H9 (cell line): ENCODE data around the gene PLCXD3. TPM values are rescaled to one million over a fixed set of nuclear protein-coding genes. Genes with fewer than 3 reads are reported as not detected.

Experiments used
- DNase-seq: peaks from one replicate; pipeline ENCODE4 v3.0.0-alpha.2; 2017
- H2AFZ ChIP-seq: one replicate; pipeline ENCODE4 v1.6.1; 2013; ENCODE audit warnings: mild to moderate bottlenecking, low read length, control low read depth, moderate library complexity
- H2AK5ac ChIP-seq: 2 replicates; pipeline ENCODE4 v1.6.1; 2013; ENCODE audit warnings: low read length, control low read depth, mixed read lengths; ENCODE audit not compliant: insufficient read length
- H2BK120ac ChIP-seq: one replicate; pipeline ENCODE4 v1.6.1; 2013; ENCODE audit warnings: low read depth, mild to moderate bottlenecking, low read length, control low read depth, inconsistent platforms; ENCODE audit not compliant: poor library complexity, severe bottlenecking
- H2BK12ac ChIP-seq: 2 replicates; pipeline ENCODE4 v1.6.1; 2013; ENCODE audit warnings: low read length, control low read depth, mixed read lengths, low read depth; ENCODE audit not compliant: insufficient read length
- H2BK15ac ChIP-seq: 2 replicates; pipeline ENCODE4 v1.6.1; 2013; ENCODE audit warnings: low read depth, low read length, control low read depth
- H2BK20ac ChIP-seq: one replicate; pipeline ENCODE4 v1.6.1; 2013; ENCODE audit warnings: low read depth, mild to moderate bottlenecking, low read length, control low read depth, inconsistent platforms; ENCODE audit not compliant: poor library complexity, severe bottlenecking
- H2BK5ac ChIP-seq: 2 replicates; pipeline ENCODE4 v1.6.1; 2013; ENCODE audit warnings: low read length, control low read depth, mixed read lengths; ENCODE audit not compliant: insufficient read length
- H3K14ac ChIP-seq: 2 replicates; pipeline ENCODE4 v1.6.1; 2013; ENCODE audit warnings: low read length, control low read depth; ENCODE audit not compliant: insufficient read depth
- H3K18ac ChIP-seq: 2 replicates; pipeline ENCODE4 v1.6.1; 2013; ENCODE audit warnings: low read depth, mild to moderate bottlenecking, mixed read lengths, low read length, control low read depth; ENCODE audit not compliant: insufficient read length
- H3K23ac ChIP-seq: 2 replicates; pipeline ENCODE4 v1.6.1; 2013; ENCODE audit warnings: low read length, control low read depth, mixed read lengths, low read depth; ENCODE audit not compliant: insufficient read length
- H3K23me2 ChIP-seq: 2 replicates; pipeline ENCODE4 v1.6.1; 2013; ENCODE audit warnings: low read depth, mild to moderate bottlenecking, mixed read lengths, low read length, control low read depth; ENCODE audit not compliant: insufficient read length, poor library complexity, severe bottlenecking
- H3K27ac ChIP-seq: 2 replicates; pipeline ENCODE4 v1.5.1; 2013; ENCODE audit warnings: low read length, control low read depth, mixed read lengths, low read depth; ENCODE audit not compliant: insufficient read length
- H3K27me3 ChIP-seq: 2 replicates; pipeline ENCODE4 v1.6.1; 2013; ENCODE audit warnings: low read length, control low read depth, inconsistent platforms; ENCODE audit not compliant: insufficient read depth
- H3K4ac ChIP-seq: 2 replicates; pipeline ENCODE4 v1.6.1; 2013; ENCODE audit warnings: low read depth, mild to moderate bottlenecking, control low read depth, inconsistent platforms, low read length, moderate library complexity
- H3K4me1 ChIP-seq: 2 replicates; pipeline ENCODE4 v1.6.1; 2013; ENCODE audit warnings: low read length, control low read depth, inconsistent platforms; ENCODE audit not compliant: insufficient read depth
- H3K4me2 ChIP-seq: 2 replicates; pipeline ENCODE4 v1.6.1; 2013; ENCODE audit warnings: low read length, control low read depth, mixed read lengths; ENCODE audit not compliant: insufficient read length, insufficient read depth
- H3K56ac ChIP-seq: 2 replicates; pipeline ENCODE4 v1.6.1; 2013; ENCODE audit warnings: low read depth, mild to moderate bottlenecking, mixed read lengths, low read length, control low read depth; ENCODE audit not compliant: insufficient read length
- H3K79me1 ChIP-seq: 2 replicates; pipeline ENCODE4 v1.6.1; 2013; ENCODE audit warnings: low read depth, mild to moderate bottlenecking, moderate library complexity, low read length, control low read depth, inconsistent platforms; ENCODE audit not compliant: insufficient read depth, poor library complexity, severe bottlenecking
- H3K79me2 ChIP-seq: 2 replicates; pipeline ENCODE4 v1.6.1; 2013; ENCODE audit warnings: low read length, control low read depth, inconsistent platforms; ENCODE audit not compliant: insufficient read depth
- H3K9ac ChIP-seq: 2 replicates; pipeline ENCODE4 v1.6.1; 2013; ENCODE audit warnings: low read length, control low read depth, mixed read lengths; ENCODE audit not compliant: insufficient read length; ENCODE audit errors: extremely low read depth
- H3K9me3 ChIP-seq: one replicate; pipeline ENCODE4 v1.6.1; 2013; ENCODE audit warnings: low read depth, low read length, inconsistent platforms; ENCODE audit not compliant: control insufficient read depth
- H3T11ph ChIP-seq: one replicate; pipeline ENCODE4 v1.6.1; 2013; ENCODE audit warnings: mild to moderate bottlenecking, low read length, control low read depth, inconsistent platforms
- H4K20me1 ChIP-seq: one replicate; pipeline ENCODE4 v1.6.1; 2013; ENCODE audit not compliant: control insufficient read depth, insufficient read length, insufficient read depth
- H4K5ac ChIP-seq: 2 replicates; pipeline ENCODE4 v1.6.1; 2013; ENCODE audit warnings: low read depth, mild to moderate bottlenecking, mixed read lengths, low read length, control low read depth; ENCODE audit not compliant: insufficient read length
- H4K8ac ChIP-seq: replicated peaks from 2 replicates; pipeline ENCODE4 v1.6.1; 2013; ENCODE audit warnings: low read length, control low read depth, mixed read lengths, low read depth; ENCODE audit not compliant: insufficient read length
- H4K91ac ChIP-seq: 2 replicates; pipeline ENCODE4 v1.6.1; 2013; ENCODE audit warnings: low read depth, mild to moderate bottlenecking, moderate library complexity, mixed read lengths, low read length, control low read depth; ENCODE audit not compliant: insufficient read length
- H3K27ac Mint-ChIP-seq, 3 experiments: 2 replicates in 2 of 3; 3 replicates in 1 of 3; pipeline ENCODE4 v1.8.0; 2020 to 2021; ENCODE audit warnings: mixed read lengths in 3 of 3, mild to moderate bottlenecking in 1 of 3, moderate library complexity in 1 of 3
- H3K27me3 Mint-ChIP-seq: 2 replicates; pipeline ENCODE4 v1.8.0; 2021; ENCODE audit warnings: low read depth, mild to moderate bottlenecking, moderate library complexity, mixed read lengths
- H3K36me3 Mint-ChIP-seq, 3 experiments: 2 replicates in 2 of 3; 3 replicates in 1 of 3; pipeline ENCODE4 v1.8.0; 2020 to 2021; ENCODE audit warnings: low read depth in 3 of 3, mixed read lengths in 3 of 3; ENCODE audit not compliant: insufficient read depth in 1 of 3
- H3K4me1 Mint-ChIP-seq, 2 experiments: 2 replicates each; pipeline ENCODE4 v1.8.0; 2020; ENCODE audit warnings: mixed read lengths in 2 of 2
- H3K4me3 Mint-ChIP-seq, 2 experiments: 2 replicates in 1 of 2; 3 replicates in 1 of 2; pipeline ENCODE4 v1.8.0; 2020 to 2021; ENCODE audit warnings: mild to moderate bottlenecking in 2 of 2, mixed read lengths in 2 of 2, moderate library complexity in 1 of 2
- H3K9me3 Mint-ChIP-seq, 2 experiments: 2 replicates in 1 of 2; 3 replicates in 1 of 2; pipeline ENCODE4 v1.8.0; 2020; ENCODE audit warnings: mild to moderate bottlenecking in 2 of 2, mixed read lengths in 2 of 2, moderate library complexity in 1 of 2
- WGBS: extraction: QIAGEN DNeasy Blood & Tissue Kit; methylation state at CpG from one replicate; pipeline ENCODE4 v1.1.7; 2013; ENCODE audit warnings: missing lambda C conversion rate, low lambda C conversion rate, mixed read lengths; ENCODE audit not compliant: insufficient read length; ENCODE audit errors: extremely low coverage; 5-methylcytosine and 5-hydroxymethylcytosine counted together
- total RNA-seq: library from RNA; stranded (reverse); gene quantifications from 2 replicates; pipeline ENCODE4 v1.2.1, GENCODE V29; 2021
- TF ChIP-seq, protein P1 (sequence below): fragments of 200-600 bp; sonication (generic); conservative IDR thresholded peaks from 3 replicates; pipeline ENCODE4 v1.8.0; 2021; ENCODE audit warnings: antibody characterized with exemption, mild to moderate bottlenecking

PLCXD3 gene
- total RNA-seq, 1 experiment from 2014 or later = not detected

DNA sequence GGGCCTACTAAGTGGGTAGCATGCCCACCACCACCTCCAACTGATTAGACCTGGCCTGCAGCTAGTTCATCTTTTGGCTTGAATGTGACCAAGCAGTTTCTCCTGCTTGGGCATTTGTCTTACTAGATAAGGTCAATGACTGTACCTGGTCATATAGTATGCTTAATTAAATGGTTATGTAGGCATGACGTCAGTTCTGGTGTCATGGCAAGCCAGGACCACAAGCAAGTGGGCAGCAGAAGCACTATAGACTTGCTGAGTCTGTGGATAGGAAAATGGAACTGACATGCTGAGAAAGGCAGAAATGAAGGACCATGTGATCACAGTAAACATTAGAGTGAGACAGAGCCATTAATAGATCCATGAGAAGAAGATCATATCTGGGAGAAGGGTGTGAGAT is 241.5 kb downstream of the PLCXD3 start:
- Histone ChIP-seq H4K5ac (no peak overlapping the region), H3K18ac (no peak overlapping the region)
- no CpG with 5 or more reads among the region's 1 CpG for WGBS

More for the DNA sequence above, 241.5 kb downstream of the PLCXD3 start:
- Histone ChIP-seq H4K91ac (no peak overlapping the region), H3K79me2 (no peaks in the 10 kb centered on the region), H2BK5ac (no peak overlapping the region), H3K4me2 (no peak overlapping the region), H3K4ac (no peak overlapping the region), H3K56ac (no peak overlapping the region), H3K23ac (no peak overlapping the region), H2BK120ac (no peak overlapping the region), H2BK12ac (no peak overlapping the region), H3K9ac (no peak overlapping the region), H2BK15ac (no peak overlapping the region), H3K27me3 (no peaks in the 10 kb centered on the region), H3K4me1 (no peaks in the 10 kb centered on the region), H4K20me1 (no peaks in the 10 kb centered on the region), H3K79me1 (no peaks in the 10 kb centered on the region), H3K14ac (no peak overlapping the region), H2BK20ac (no peak overlapping the region), H2AK5ac (no peak overlapping the region), H2AFZ (no peak overlapping the region), H4K8ac (no peak overlapping the region), H3T11ph (no peak overlapping the region), H3K27ac (no peak overlapping the region), H3K9me3 (no peaks in the 10 kb centered on the region), H3K23me2 (no peaks in the 10 kb centered on the region)
- Mint-ChIP-seq H3K27ac (no peak overlapping the region), H3K9me3 (no peaks in the 10 kb centered on the region), H3K4me3 (no peak overlapping the region), H3K4me1 (no peaks in the 10 kb centered on the region), H3K27me3 (no peaks in the 10 kb centered on the region; the same call in 1 of the 2 replicates), H3K36me3 (no peaks in the 10 kb centered on the region)
- no peak for DNase-seq
- TF ChIP-seq, protein P1, sequence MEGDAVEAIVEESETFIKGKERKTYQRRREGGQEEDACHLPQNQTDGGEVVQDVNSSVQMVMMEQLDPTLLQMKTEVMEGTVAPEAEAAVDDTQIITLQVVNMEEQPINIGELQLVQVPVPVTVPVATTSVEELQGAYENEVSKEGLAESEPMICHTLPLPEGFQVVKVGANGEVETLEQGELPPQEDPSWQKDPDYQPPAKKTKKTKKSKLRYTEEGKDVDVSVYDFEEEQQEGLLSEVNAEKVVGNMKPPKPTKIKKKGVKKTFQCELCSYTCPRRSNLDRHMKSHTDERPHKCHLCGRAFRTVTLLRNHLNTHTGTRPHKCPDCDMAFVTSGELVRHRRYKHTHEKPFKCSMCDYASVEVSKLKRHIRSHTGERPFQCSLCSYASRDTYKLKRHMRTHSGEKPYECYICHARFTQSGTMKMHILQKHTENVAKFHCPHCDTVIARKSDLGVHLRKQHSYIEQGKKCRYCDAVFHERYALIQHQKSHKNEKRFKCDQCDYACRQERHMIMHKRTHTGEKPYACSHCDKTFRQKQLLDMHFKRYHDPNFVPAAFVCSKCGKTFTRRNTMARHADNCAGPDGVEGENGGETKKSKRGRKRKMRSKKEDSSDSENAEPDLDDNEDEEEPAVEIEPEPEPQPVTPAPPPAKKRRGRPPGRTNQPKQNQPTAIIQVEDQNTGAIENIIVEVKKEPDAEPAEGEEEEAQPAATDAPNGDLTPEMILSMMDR = no peak
